HTR-8/SVneo (cell line): ENCODE measurements around the gene PCBD1.
"Not testable (repeated sequence)": the region's sequence is repeated elsewhere in the genome, so short reads cannot be mapped to it uniquely, and the experiment has no call there.

Experiments
- DNase-seq: peaks from one replicate; pipeline ENCODE4 v3.0.0; 2011; ENCODE audit warnings: low spot score, mixed read lengths; ENCODE audit not compliant: insufficient read length
- FAIRE-seq: peaks from 2 replicates; lab custom pipeline; 2011; peaks lifted over from hg19 to GRCh38; lab: Jason Lieb, UNC

Gene PCBD1

DNA sequence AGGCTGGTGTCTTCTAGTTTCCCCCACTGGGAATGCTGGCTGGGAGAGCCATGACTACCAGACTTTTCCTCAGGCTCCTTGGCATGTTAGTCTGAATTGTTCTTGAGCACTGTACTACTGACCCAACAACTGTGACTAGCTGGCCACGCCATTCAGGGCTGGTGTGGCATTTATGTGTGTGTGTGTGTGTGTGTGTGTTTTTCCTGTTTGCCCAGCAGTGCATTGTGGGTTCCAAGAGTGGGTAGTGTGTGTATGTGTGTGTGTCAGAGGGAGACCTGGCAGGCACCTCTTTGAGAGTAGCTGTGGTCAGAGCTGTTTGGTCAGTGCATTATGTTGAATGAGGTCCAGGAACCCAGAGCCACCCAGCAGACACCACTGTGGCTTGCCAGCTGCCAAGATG is 9.2 kb downstream of the PCBD1 start:
- FAIRE-seq (no peak), DNase-seq (no peak)

DNA sequence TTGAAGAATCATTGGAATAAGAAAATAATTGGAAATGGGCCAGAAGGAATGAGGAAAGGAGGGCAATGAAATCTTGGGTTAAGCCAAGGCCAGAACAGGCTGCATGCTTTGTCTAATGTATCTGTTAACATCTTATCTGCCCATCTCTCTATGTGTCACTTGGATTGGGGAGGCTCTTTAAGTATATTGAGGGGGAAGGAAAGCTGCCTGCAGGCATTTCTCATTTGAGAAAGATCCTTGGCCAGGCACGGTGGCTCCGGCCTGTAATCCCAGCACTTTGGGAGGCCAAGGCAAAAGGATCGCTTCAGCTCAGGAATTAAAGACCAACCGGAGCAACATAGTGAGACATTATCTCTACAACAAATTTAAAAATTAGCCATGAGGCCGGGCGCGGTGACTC is 14.3 kb downstream of the PCBD1 start:
- DNase-seq (no peak), FAIRE-seq (no peak)

DNA sequence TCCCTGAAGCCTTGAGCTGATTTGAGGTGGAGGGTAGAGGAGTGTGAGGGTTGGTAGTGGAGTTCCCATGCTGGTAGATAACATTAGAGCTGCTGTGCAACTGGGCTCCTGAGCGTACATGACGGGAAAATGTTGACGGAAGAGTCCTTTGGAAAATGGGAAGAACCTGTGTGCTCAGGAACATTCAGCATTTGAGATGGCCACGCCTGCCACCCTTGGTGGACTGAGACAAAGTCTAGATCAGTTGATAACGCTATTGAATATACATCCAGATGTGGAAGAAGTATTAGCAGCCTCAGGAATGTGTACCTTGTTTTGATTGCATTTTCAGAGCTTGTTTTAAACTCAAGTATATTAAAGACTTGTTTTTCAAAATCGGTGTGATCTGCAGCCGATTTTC is 16.1 kb downstream of the PCBD1 start:
- FAIRE-seq, result no peak

DNA sequence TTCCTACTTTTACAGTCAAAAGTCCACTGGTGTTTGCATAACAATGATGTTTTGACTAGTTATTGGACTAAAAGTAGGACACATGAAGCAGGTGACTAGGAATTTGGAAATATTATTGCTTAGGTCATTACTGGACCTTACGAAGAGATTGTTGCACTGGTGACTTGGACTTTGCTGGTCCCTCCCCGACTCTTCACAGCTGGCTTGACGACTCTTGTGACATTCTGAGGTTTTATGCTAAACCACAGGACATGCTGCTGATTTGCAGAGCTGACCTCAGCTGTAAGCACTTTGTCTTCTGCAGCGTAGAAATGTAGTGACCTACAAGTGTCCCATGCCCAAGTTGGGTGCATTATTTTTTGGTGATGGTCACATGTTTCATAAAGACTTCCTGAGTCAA is 21.9 kb downstream of the PCBD1 start:
- no peak for DNase-seq
- no peak for FAIRE-seq

More for the DNA sequence above, 16.1 kb downstream of the PCBD1 start:
- no peak for DNase-seq

DNA sequence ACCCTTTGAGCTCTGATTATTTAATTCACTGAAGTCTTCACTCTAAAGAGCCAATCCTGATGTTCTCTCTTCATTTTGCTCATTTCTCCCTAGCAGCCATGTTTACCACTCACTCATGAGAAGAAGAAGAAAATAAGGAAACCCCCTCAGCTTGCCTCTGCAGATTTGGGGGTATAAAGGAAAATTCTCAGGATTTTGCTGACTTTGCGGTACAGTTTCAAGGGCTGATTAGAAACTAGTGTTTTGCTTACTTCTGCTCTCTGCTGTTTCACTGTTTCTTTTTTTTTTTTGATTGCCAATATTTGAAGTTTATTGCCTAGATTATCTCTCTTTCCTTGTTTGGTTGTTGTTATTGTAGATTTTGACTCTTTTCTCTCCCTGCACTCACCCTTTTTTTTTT is 23.4 kb downstream of the PCBD1 start:
- FAIRE-seq, result no peak
- DNase-seq, result no peak

DNA sequence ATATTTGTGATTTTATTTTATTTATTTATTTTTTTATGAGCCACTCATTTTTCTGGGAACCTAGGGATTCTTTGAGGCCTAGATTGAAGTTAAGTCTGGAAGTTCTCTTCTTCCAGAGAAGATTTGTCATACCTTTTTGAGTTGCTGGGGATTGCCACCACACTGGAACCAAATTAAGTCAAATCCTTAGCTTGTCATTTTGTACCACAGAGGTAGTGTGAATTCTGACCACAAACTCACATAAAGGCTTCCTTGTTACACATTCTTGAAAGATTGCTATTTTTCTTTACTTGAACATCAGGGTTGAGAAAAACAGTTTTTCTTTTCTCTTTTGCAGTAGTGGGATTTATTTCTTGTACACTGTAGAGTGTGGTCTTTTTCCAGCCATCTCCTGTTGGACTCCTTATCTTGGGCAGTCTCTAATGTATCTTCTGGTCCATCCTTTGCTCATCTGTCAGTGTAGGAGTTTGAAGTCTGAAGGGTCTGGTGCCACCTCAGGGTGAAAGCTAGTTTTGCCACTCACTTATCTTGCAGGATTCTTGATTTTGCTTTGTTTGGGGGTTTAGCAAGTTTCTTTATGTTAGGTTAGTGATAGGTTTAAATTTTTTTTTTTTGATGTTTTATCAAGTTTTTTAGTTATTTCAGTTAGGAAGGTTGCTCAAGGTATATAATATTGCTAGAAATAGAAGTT is 24.8 kb downstream of the PCBD1 start:
- FAIRE-seq (no peak), DNase-seq (no peak)

DNA sequence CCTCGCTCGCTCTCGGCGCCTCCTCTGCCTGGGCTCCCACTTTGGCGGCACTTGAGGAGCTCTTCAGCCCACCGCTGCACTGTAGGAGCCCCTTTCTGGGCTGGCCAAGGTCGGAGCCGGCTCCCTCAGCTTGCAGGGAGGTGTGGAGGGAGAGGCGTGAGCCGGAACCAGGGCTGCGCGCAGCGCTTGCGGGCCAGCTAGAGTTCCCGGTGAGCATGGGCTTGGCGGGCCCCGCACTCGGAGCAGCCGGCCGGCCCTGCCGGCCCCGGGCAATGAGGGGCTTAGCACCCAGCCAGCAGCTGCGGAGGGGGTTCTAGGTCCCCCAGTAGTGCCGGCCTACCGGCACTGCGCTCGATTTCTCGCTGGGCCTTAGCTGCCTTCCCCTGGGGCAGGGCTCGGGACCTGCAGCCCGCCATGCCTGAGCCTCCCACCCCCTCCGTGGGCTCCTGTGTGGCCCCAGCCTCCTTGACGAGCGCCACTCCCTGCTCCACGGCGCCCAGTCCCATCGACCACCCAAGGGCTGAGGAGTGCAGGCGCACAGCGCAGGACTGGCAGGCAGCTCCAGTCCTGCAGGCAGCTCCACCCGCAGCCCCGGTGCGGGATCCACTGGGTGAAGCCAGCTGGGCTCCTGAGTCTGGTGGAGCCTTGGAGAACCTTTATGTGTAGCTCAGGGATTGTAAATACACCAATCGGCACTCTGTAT is 26.7 kb downstream of the PCBD1 start:
- DNase-seq, FAIRE-seq: not testable (repeated sequence)

DNA sequence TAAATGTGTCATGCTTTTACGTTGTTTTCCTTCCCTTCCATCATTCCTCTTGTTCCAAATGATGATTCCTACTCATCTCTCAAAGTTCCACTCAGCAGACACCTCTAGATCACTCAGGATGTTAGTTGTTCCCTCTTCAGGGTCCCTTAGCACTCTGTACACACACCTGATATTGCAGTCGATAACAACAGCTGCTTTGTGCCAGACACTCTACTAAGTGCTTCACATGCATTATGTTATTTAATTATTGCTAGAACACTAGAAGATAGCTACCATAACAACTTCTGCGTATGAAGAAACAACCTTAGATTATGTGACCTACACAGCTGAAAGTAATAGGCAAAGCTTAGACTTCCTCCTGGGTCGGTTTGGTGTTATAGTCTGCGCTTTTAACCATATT is 29.6 kb downstream of the PCBD1 start:
- no peak for FAIRE-seq
- no peak for DNase-seq

DNA sequence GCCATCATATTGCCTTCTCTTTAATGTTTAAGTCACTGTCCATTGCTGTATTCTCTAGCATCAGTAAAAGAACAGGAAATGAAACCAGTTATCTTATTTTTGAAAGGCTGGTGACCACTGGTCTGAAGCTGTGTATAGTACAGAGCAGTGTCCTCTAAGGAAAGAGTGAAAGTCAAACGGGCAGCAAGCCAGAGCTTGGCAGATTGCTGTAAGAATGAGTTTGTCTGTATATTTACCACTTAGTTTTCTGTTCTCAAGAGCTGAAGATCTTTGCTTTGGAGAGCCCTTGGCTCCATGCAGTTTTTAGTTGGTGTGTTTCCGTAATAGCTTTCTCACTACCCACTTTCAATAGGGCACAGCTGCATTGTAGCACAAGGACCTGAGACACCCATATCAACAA is 31.9 kb downstream of the PCBD1 start:
- DNase-seq (no peak), FAIRE-seq (no peak)

DNA sequence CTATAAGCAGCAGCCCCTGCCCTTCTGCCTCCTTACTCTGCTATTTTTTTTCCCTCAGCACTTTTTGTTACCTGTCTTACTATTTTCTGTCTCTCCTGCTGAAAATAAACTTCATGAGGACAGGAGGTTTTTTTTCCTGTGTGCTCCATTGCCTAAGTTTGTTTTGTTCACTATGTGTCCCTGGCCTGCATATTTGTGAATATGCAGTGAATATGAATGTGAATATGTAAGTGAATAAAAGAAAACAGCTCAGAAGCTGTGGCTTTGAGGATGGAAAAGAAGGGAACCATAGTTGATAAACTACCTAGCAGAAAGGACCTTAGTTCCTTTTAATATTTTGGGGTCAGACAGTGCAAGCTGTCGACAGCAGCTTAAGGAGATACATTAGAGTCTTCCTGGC is 34.9 kb downstream of the PCBD1 start:
- DNase-seq (no peak), FAIRE-seq (no peak)

DNA sequence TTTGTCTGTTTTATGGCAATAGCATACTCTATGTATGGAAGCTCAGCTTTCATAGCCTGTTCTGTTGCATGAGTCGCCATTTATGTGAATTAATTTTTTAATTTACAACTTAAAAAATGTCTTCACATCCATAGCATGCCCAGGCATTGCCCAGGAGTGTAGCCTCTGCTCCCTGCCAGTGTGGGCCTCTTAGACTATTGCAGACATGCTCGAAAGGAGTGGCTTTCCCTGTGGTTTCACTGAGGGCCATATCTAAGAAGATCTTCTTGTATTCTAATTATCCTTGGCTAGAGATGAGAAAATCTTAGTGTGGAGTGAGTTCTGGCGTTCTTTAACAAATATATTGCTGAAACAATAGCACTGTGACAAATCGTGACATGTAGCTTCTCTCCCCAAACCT is 35.3 kb downstream of the PCBD1 start:
- DNase-seq (no peak), FAIRE-seq (no peak)

DNA sequence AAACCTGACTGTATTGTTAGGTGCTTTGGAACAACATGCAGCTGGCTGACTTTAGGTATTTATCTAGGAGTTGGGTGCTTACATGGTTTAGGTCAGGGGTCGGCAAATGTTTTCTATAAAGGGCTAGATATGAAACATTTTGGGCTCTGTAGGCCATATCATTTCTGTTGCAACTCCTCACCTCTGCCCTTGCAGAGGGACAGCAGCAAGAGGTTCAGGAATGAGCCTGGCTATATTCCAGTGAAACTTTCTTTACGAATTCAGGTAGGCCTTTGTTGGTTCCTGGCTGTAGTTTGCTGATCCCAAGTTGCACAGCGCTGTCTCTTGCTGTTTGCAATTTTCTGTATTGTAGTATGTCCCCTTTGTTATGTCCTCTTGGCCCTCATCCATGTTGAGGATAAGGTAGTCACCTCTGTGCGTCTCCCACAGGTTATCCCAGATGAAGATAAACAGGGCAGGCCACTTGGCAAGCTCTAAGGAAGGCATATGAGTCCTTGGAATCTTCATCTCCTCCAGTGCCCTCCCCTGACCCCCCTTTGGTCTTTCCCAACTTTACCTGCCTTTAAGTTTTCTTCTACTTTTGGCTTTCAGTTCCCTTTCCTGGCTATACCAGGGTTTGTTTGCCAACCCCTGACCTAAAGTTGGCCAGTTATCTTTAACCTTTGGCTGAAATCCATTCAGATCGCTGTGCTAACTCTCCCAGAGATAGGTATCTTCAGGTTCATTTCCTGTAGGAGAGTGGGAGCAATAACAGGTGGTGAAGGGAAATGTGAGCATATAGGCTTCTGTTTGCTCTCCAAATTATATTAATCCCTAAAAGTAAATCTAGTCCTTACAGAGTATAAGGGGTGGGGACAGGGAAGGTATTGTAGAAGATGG is 36.5 kb downstream of the PCBD1 start:
- FAIRE-seq, result no peak
- DNase-seq, result no peak

DNA sequence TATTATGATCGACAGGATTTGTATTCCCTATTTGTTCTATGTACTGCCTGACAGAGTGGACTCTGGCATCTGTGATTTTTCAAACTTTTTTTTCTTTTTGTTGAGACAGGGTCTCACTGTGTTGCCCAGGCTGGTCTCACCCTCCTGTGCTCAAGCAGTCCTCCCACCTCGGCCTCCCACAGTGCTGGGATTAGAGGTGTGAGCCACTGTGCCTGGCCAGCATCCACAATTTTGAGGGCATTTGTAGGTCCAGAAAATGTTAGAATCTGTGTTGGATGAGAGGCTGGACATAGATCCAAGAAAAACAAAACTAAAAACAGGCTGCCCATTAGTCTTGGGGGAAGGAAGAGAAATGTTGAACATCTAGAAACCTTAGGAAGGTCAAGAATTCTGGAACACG is 38.3 kb downstream of the PCBD1 start:
- FAIRE-seq, result peak; percentile 26
- no peak for DNase-seq

DNA sequence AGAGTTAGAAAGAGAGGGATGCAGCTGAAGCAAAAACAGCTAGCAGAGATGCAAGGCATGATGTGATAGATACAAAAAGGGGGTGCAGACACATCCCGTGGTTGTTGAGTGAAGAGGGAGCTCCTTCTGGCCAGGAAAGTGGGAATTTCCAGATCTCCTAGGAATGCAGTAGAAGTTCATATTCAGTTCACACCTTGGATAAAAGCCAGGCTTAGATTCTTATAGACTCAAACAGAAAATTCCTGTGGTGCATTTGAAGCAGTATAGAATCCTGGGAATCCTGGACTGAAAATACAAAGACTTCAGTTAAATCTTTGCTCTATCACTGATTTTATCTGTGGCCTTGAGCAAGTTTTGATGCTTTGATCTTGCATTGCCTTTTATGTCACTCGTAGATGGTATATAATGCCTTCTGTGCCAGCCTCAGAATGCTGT is 38.8 kb downstream of the PCBD1 start:
- DNase-seq, result peak; percentile 46
- no peak for FAIRE-seq

DNA sequence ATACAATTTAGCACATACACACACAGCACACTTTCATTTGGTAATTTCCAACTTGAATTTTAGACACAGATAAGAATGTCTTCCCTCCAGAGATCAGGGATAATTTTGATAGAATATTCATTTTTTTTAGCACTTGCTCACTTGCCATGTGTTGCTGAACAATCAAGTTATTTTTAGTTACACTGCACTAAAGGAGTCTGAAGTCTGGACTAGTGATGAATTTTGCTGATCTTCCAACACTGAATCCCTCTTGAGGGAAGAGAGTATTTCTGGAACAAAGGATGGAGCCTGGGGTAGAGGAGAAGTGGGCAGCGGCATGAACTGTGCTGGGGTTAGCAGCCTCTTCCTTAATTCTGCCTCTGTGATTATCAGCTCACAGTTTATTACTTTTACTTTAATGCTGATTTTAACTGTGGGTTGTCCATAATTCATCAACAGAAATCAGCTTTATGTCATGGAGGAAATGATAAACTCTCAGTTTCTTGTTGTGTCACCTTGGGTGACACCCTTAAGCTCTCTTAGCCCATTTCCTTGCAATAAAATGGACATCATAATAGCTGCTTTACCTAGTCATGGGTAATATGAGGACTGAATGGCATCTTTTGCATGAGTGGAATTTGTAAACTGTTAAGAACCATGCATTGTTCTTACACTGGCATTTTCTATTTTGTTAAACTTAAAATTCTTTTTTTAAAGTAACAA is 40.6 kb downstream of the PCBD1 start:
- FAIRE-seq (no peak), DNase-seq (no peak)

DNA sequence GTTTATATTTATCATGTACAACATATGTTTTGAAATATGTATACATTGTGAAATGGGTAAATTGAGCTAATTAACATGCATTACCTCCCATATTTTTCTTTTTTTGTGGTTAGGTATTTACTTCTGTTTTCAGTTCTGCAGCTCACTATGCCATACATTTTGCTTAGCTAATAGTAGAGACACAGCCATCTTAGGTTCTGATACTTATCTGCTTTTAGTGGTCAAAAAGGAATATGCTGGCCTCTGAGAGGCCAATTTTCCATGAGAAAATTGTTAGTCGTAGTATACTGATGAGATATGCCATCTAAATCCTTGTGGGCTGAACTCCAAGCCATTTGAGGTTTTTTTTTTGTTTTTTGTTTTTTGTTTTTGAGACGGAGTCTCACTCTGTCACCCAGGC is 41.6 kb downstream of the PCBD1 start:
- DNase-seq (no peak), FAIRE-seq (no peak)

DNA sequence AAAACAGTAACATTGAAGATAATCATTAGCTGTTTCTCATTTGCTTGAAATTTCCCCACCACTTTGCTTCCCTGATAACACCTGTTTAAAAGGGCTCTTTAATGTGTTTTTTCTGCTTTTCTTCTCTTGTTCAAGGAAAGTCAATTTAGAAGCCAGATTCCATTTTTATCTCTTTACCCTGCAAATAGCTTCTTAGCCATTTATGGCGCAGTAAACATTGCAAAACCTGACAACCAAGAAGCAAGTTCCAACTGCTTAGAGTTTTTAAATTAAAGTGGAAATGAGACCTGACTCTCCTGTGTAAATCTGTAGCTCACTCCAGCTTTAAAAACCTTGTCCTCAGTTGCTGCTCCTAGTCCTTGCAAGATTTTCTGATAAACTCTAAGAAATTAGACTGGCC is 42.5 kb downstream of the PCBD1 start:
- no peak for FAIRE-seq

DNA sequence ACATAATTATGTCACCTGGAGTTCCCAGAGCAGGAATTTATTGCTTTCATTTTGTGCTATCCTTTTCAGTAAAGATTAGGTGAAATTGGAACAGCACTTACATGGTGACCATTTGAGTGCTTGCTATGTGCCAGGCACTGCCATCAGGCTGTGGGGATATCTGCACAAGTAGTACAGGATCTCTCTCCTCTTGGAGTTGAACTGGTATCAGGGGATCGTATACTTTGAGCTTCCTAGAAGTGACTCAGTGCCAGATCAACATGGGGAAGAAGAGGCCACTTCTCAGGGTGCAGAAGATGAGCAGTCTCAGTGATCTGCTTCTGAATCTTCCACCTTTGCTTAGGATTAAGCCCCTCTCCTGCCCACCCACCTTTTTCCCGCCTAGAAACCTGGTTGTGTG is 43.1 kb downstream of the PCBD1 start:
- DNase-seq (no peak), FAIRE-seq (no peak)

More for the DNA sequence above, 42.5 kb downstream of the PCBD1 start:
- no peak for DNase-seq

DNA sequence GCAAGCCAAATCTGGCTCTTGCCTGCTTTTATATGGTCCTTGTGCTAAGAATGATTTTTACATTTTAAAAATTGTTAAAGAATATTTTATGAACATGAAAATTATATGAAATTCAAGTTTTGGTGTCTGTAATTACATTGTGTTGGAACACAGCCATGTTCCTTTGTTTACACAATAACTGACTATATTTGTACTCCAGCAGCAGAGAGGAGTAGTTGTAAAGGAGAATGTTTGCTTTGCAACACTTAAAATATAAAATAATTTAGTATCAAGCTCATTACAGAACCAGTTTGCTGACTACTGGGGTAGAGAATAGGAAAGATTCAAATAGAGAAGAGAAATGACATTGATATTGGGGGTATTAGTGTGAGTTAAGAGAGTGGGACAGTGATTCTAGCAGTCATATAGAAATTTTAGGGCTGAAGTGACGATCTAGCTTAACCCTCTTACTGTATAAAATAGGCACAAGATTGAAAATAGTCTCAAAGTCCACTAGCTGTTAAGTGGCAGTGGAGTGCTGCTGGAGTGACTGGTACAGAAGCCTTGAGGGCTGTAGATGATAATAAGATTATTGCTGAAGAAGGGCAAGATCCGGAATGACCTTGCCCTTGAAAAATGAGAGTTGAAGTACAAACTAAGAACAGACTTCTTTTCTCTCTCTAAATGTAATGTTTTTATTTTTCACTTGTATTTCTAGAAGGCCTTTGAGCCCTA is 44.4 kb downstream of the PCBD1 start:
- no peak for FAIRE-seq
- DNase-seq, result no peak

DNA sequence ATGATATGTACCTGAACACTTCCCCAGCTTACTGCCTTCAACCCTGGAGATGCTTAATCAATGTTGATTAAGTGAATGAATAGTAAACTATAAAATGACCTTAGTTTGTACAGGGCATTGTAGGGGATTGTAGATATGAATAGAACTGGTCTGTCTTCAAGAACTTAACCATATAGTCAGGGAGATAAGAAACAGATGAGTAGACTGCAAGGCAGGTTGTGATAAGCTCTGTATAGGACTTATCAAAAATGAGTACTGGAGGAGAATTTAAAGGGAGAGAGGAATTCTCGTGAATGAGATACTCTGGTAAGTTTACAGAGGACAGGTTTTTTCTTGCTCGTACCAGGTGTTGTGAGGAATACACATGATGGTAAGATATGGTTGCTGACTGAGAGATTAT is 45.0 kb downstream of the PCBD1 start:
- FAIRE-seq (no peak), DNase-seq (no peak)
